Measurements from ENCODE around the gene NLRX1. TPM values are rescaled to one million over a fixed set of nuclear protein-coding genes. Genes with fewer than 3 reads are reported as not detected.
A peak's percentile ranks its signal among the peaks of the same experiment; 100 is the strongest.
"Not testable (repeated sequence)": the region's sequence is repeated elsewhere in the genome, so short reads cannot be mapped to it uniquely, and the experiment has no call there.

Gene NLRX1
- total RNA-seq, 1 experiment from 2014 or later, result 16.7 TPM

DNA sequence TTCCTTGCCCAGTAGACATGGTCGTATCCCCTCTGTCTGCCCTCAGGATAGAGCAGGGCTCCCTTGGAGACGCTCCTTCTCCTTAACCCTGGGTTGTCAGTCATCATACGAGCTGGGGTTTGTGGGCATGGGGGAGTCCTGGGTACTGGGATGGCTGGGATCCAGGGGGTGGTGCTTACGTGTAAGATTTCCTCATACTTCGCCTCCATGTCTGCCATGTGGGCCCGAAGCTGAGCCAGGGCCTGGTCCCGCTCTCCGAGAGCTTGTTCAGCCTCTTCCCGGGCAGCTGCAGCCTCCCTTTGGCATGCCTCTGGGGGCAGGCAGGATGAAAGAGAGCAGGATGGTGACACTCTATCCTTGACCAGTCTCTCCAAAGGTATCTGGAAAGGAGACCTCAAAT, 22.0 kb downstream of the NLRX1 start:
- ChIA-PET CTCF (interaction anchor here (1.0 kb wide), 1 partner anchor 126 kb away, joined by 3 read pairs; no protein-coding TSS in a partner anchor), POLR2A (interaction anchor here (1.0 to 1.5 kb wide), 2 partner anchors 8 to 23 kb away, joined by 4 read pairs; no protein-coding TSS in a partner anchor)
- intact Hi-C loops (cut with micrococcal nuclease), result loop anchor here (10.0 kb wide), 1 partner anchor 126 kb away; the partner anchor contains the start of gene VPS11
- Mint-ChIP-seq H3K4me3 (ENCODE audit: unreplicated experiment) (no peak overlapping the region), H3K27ac (ENCODE audit: low read depth, unreplicated experiment) (no peak overlapping the region), H3K4me1 (ENCODE audit: insufficient read depth, unreplicated experiment) (peaks cover 6% of the 10 kb centered on the region), H3K36me3 (ENCODE audit: insufficient read depth, unreplicated experiment) (no peaks in the 10 kb centered on the region), H3K27me3 (ENCODE audit: insufficient read depth, unreplicated experiment) (peaks cover 22% of the 10 kb centered on the region), H3K9me3 (ENCODE audit: unreplicated experiment) (no peaks in the 10 kb centered on the region)
- no peak for DNase-seq (ENCODE audit: unreplicated experiment)
- no TSS peak for BruUV-seq (replicated peaks)
- TF ChIP-seq CTCF (IDR thresholded peaks at IDR 0.05; ENCODE audit: unreplicated experiment), result no peak

GRCh38 chr11:119191265-119191664, 22.7 kb downstream of the NLRX1 start:
- intact Hi-C loops (cut with micrococcal nuclease), result loop anchor here (10.0 kb wide), 1 partner anchor 126 kb away; the partner anchor contains the start of gene VPS11
- not testable (repeated sequence) for H3K4me3 Mint-ChIP-seq (ENCODE audit: unreplicated experiment); DNase-seq (ENCODE audit: unreplicated experiment); H3K9me3 Mint-ChIP-seq (ENCODE audit: unreplicated experiment); BruUV-seq (replicated peaks); H3K4me1 Mint-ChIP-seq (ENCODE audit: insufficient read depth, unreplicated experiment); H3K27ac Mint-ChIP-seq (ENCODE audit: low read depth, unreplicated experiment); H3K36me3 Mint-ChIP-seq (ENCODE audit: insufficient read depth, unreplicated experiment)
- CTCF ChIA-PET, result interaction anchor here (0.7 to 1.6 kb wide), 3 partner anchors 22 to 132 kb away, joined by 3 to 7 read pairs (median 4); partner anchors contain the start of gene NLRX1
- POLR2A ChIA-PET, result interaction anchor here (1.5 kb wide), 1 partner anchor 9 kb away, joined by 4 read pairs; no protein-coding TSS in a partner anchor
- peaks cover 14% of the 10 kb centered on the region for H3K27me3 Mint-ChIP-seq (ENCODE audit: insufficient read depth, unreplicated experiment)

DNA sequence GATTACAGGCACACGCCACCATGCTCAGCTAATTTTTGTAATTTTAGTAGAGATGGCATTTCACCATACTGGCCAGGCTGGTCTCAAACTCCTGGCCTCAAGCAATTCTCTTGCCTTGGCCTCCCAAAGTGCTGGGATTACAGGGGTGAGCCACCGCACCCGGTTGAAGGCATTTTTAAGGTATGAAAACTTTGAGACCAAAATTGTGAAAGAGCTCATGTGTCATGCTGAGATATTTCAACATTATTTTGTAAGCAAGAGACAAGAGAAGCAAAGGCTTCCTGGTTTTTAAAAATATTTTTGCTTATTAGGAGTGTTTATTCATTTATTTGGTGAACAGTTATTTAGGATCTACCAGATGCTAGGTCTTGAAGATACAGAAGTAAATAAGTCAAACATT, 23.6 kb downstream of the NLRX1 start:
- ChIA-PET CTCF (interaction anchor here (1.2 to 1.6 kb wide), 3 partner anchors 19 to 47 kb away, joined by 3 to 7 read pairs (median 4); partner anchors contain the start of gene NLRX1), POLR2A (interaction anchor here (1.1 to 1.3 kb wide), 3 partner anchors 23 to 124 kb away, joined by 3 to 4 read pairs (median 3); partner anchors contain the start of genes NLRX1 and VPS11)
- peaks cover 6% of the 10 kb centered on the region for H3K27me3 Mint-ChIP-seq (ENCODE audit: insufficient read depth, unreplicated experiment)
- peak overlapping the region; percentile 9 for H3K27ac Mint-ChIP-seq (ENCODE audit: low read depth, unreplicated experiment)
- no peak overlapping the region for H3K4me3 Mint-ChIP-seq (ENCODE audit: unreplicated experiment)
- intact Hi-C loops (cut with micrococcal nuclease), result loop anchor here (10.0 kb wide), 1 partner anchor 127 kb away; the partner anchor contains the start of gene VPS11
- no peaks in the 10 kb centered on the region for H3K36me3 Mint-ChIP-seq (ENCODE audit: insufficient read depth, unreplicated experiment)
- peaks cover 12% of the 10 kb centered on the region for H3K4me1 Mint-ChIP-seq (ENCODE audit: insufficient read depth, unreplicated experiment)
- no peak for TF ChIP-seq CTCF (IDR thresholded peaks at IDR 0.05; ENCODE audit: unreplicated experiment)
- no peaks in the 10 kb centered on the region for H3K9me3 Mint-ChIP-seq (ENCODE audit: unreplicated experiment)
- no peak for DNase-seq (ENCODE audit: unreplicated experiment)
- BruUV-seq (replicated peaks), result no TSS peak

DNA sequence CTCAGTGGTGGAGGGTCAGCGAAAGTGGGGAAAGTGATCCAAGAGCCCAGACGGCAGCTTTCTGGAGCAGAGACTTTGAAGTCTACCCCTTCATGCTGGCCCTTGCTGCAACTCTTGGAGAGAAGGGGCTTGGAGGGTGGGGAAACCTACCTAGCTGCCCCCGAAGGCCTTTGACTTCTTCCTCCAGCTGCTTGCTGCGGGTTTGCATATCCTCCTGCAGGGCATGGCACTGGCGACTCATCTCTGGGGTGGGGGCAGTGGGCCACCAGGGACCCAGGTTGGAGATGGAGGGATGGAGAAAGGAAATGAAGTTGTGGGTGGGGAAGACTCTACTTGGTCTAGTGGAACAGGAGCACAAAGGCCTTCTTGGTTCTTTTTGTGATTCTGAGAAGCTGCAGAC, 24.5 kb downstream of the NLRX1 start:
- no peak for TF ChIP-seq CTCF (IDR thresholded peaks at IDR 0.05; ENCODE audit: unreplicated experiment)
- no peak for DNase-seq (ENCODE audit: unreplicated experiment)
- CTCF ChIA-PET, result interaction anchor here (0.6 to 1.2 kb wide), 3 partner anchors 12 to 48 kb away, joined by 3 to 4 read pairs (median 3); no protein-coding TSS in a partner anchor
- POLR2A ChIA-PET, result interaction anchor here (1.1 to 1.3 kb wide), 2 partner anchors 73 to 125 kb away, joined by 3 read pairs; partner anchors contain the start of gene VPS11
- Mint-ChIP-seq H3K9me3 (ENCODE audit: unreplicated experiment) (no peaks in the 10 kb centered on the region), H3K4me3 (ENCODE audit: unreplicated experiment) (no peak overlapping the region), H3K36me3 (ENCODE audit: insufficient read depth, unreplicated experiment) (no peaks in the 10 kb centered on the region), H3K27me3 (ENCODE audit: insufficient read depth, unreplicated experiment) (no peaks in the 10 kb centered on the region), H3K4me1 (ENCODE audit: insufficient read depth, unreplicated experiment) (peaks cover 13% of the 10 kb centered on the region), H3K27ac (ENCODE audit: low read depth, unreplicated experiment) (no peak overlapping the region)
- no TSS peak for BruUV-seq (replicated peaks)
- intact Hi-C loops (cut with micrococcal nuclease), result loop anchor here (10.0 kb wide), 1 partner anchor 128 kb away; the partner anchor contains the start of gene VPS11

Measured in MCF 10A (cell line).